ENCODE measurements around the gene COX20.

Gene COX20

GRCh38 chr1:244874974-244875579 is 39.6 kb downstream of the COX20 start:
- no peak for DNase-seq (ENCODE audit: low read depth in 2 of 2)

GRCh38 chr1:244876228-244876910 is 40.9 kb downstream of the COX20 start:
- no peak for DNase-seq (ENCODE audit: low read depth in 2 of 2)

GRCh38 chr1:244878681-244879080 is 43.2 kb downstream of the COX20 start:
- DNase-seq (ENCODE audit: low read depth in 2 of 2), result no peak

GRCh38 chr1:244881552-244882280 is 46.3 kb downstream of the COX20 start:
- no peak for DNase-seq (ENCODE audit: low read depth in 2 of 2)

GRCh38 chr1:244887281-244887680 is 51.8 kb downstream of the COX20 start:
- DNase-seq (ENCODE audit: low read depth in 2 of 2), result no peak

GRCh38 chr1:244893836-244894235 is 58.4 kb downstream of the COX20 start:
- DNase-seq (ENCODE audit: low read depth in 2 of 2), result no peak
